IPS-20b (cell line): Measurements from ENCODE around the gene HERPUD2.

Experiments used
- H3K27ac ChIP-seq: one replicate; pipeline ENCODE4 v1.5.1; 2013; ENCODE audit warnings: low read length
- H3K27me3 ChIP-seq: 2 replicates; pipeline ENCODE4 v1.6.1; 2013; ENCODE audit warnings: mild to moderate bottlenecking, low read length, inconsistent platforms; ENCODE audit not compliant: insufficient read depth
- H3K36me3 ChIP-seq: 2 replicates; pipeline ENCODE4 v1.6.1; 2013; ENCODE audit warnings: low read depth, mild to moderate bottlenecking, inconsistent platforms, low read length, moderate library complexity; ENCODE audit not compliant: insufficient read depth
- H3K4me1 ChIP-seq: 2 replicates; pipeline ENCODE4 v1.6.1; 2013; ENCODE audit warnings: mild to moderate bottlenecking, control low read depth, inconsistent platforms, low read length, moderate library complexity; ENCODE audit not compliant: insufficient read depth
- H3K4me3 ChIP-seq: 2 replicates; pipeline ENCODE4 v1.5.1; 2013; ENCODE audit warnings: mild to moderate bottlenecking, low read length, inconsistent platforms
- H3K9ac ChIP-seq: 2 replicates; pipeline ENCODE4 v1.6.1; 2013; ENCODE audit warnings: low read depth, mild to moderate bottlenecking, inconsistent platforms, low read length, moderate library complexity
- H3K9me3 ChIP-seq: 2 replicates; pipeline ENCODE4 v1.6.1; 2013; ENCODE audit warnings: mild to moderate bottlenecking, low read depth, low read length, inconsistent platforms; ENCODE audit not compliant: insufficient read depth

The HERPUD2 gene

DNA sequence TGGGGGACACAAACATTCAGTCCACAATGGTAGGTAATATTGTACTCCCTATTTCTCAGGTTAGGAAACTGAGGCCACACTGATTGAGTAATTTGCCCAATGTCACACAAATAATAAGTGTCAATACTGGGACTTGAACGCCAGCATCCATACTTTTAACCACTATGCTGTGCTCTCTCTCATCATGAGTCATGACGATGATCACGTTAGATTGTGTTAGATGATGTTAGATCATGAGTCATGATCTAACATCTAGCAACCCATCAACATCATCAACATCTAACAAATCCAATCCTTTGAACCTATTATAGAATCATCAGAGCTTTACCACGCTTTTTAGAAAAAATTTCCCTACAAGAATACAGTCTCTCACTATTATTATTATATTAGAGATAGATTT, 28.1 kb upstream of the HERPUD2 start:
- no peak overlapping the region for H3K27ac ChIP-seq
- no peaks in the 10 kb centered on the region for H3K27me3 ChIP-seq
- H3K4me3 ChIP-seq = no peak overlapping the region
- H3K4me1 ChIP-seq = no peaks in the 10 kb centered on the region
- no peaks in the 10 kb centered on the region for H3K9me3 ChIP-seq
- H3K36me3 ChIP-seq = no peaks in the 10 kb centered on the region
- no peak overlapping the region for H3K9ac ChIP-seq

DNA sequence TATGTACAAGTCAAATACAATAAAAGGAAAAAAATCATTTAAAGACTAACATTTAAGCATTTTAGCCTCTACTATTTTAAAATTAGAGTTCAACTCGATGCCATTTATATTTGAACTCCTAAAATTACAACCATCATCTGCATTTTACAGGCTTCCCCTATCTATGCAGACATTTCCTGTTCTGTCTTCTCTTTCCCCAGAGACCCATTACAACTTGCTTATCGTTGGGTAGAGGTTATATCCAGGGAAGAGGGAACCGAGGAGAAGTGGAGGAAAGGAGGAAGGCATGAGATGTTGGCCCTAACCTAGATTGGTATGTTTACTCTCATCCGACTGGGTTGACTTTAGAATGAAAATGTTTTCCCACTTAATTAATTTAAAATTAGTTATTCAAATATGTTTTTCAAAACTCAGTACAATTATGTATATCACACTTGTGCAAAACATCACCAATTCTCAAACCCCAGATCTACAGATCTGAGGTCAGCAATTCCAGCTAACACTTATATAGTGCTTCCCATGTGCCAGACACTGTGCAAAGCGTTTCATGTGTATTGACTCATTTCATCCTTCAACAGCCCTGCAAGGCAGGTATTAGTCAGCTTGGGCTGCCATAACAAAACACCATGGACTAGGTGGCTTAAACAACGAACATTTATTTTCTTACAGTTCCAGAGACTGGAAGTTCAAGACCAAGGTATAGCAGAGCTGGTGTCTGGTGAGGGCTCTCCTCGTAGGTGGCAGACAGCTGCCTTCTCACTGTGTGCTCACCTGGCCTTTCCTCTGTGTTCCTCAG, 27.3 kb upstream of the HERPUD2 start:
- Histone ChIP-seq H3K27me3 (no peaks in the 10 kb centered on the region), H3K9me3 (no peaks in the 10 kb centered on the region), H3K9ac (no peak overlapping the region), H3K4me1 (no peaks in the 10 kb centered on the region), H3K27ac (no peak overlapping the region), H3K4me3 (no peak overlapping the region), H3K36me3 (no peaks in the 10 kb centered on the region)

DNA sequence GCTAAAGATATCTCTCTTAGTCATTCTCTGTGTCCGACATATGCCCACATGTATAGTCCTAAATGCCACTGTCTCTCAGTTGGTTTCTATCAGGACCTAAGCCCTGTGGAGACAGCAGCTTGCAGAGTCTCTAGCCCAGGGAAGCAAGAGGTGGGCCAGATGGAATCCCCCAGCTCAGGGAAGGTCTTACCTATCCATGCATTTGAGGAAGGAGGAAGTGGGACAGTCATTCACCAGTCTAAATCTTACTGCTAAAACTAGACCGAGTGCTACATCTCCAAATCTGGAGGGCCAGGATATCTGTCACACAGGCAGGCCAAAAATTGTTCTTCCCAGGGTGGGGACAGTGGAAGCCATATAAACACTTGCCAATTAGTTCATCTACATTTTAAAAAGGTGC, 26.4 kb upstream of the HERPUD2 start:
- no peak overlapping the region for H3K9ac ChIP-seq
- H3K4me3 ChIP-seq = no peak overlapping the region
- H3K27me3 ChIP-seq = no peaks in the 10 kb centered on the region
- H3K9me3 ChIP-seq = no peaks in the 10 kb centered on the region
- no peaks in the 10 kb centered on the region for H3K36me3 ChIP-seq
- H3K4me1 ChIP-seq = no peaks in the 10 kb centered on the region
- no peak overlapping the region for H3K27ac ChIP-seq

DNA sequence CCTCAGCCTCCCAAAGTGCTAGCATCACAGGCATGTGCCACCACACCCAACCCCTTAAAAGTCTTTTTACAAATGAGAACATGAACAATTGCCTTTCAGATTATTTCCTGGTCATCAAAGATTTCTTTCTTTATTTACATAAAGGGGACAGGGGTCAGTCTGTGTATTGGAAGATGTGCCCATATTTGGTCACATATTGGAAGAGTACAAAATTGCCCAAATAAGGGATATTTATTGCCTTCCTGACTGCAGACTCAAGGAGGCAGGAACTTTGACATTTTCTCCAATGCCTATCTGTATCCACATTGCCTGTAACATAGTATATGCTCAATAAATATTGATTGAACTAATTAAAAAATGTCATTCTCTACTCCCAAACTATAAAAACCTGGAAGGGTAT, 25.9 kb upstream of the HERPUD2 start:
- Histone ChIP-seq H3K9me3 (no peaks in the 10 kb centered on the region), H3K27ac (no peak overlapping the region), H3K36me3 (no peaks in the 10 kb centered on the region), H3K4me3 (no peak overlapping the region), H3K27me3 (no peaks in the 10 kb centered on the region), H3K9ac (no peak overlapping the region), H3K4me1 (no peaks in the 10 kb centered on the region)

DNA sequence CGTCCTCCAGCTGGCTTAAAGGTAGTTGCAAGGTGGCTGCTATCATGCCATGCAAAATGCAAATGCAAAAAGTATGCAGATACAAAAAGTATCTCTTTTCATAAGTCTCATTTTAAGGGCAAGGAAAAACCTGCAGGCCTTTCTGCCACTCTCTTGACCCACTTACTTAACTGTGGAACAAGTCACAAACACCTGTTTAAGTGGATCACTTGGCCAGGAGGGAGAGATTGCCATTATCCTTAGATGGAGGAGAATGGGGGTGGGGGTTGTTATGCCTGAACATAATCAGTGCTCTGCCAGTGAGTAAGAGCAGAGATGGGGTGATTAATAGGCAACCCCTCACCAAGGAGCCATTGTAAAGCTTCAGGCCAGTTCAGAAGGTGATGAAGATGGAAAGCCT, 25.1 kb upstream of the HERPUD2 start:
- H3K36me3 ChIP-seq = no peaks in the 10 kb centered on the region
- H3K9me3 ChIP-seq = no peaks in the 10 kb centered on the region
- no peaks in the 10 kb centered on the region for H3K27me3 ChIP-seq
- no peak overlapping the region for H3K9ac ChIP-seq
- no peak overlapping the region for H3K27ac ChIP-seq
- H3K4me3 ChIP-seq = no peak overlapping the region
- H3K4me1 ChIP-seq = no peaks in the 10 kb centered on the region

DNA sequence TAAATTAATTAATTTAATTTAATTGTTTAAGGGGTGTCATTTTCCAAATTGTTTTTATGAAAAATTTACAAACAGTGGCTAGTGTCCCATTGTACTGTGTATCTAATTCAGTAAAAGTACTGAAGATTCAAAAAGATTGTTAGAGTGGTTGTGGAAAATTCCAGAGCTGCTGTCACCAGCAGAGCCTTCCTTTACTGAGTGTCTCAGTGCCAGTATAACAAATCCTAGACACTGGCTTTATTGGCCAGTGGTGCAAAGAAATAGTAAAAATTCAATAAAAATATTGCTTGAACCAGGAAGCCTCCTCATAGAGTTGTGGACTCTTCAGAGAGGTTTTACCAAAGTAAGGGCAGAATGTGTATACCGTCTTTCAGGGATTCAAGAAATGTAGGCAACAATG, 23.1 kb upstream of the HERPUD2 start:
- Histone ChIP-seq H3K9ac (no peak overlapping the region), H3K4me3 (no peak overlapping the region), H3K27ac (no peak overlapping the region), H3K4me1 (no peaks in the 10 kb centered on the region), H3K9me3 (no peaks in the 10 kb centered on the region), H3K36me3 (no peaks in the 10 kb centered on the region), H3K27me3 (no peaks in the 10 kb centered on the region)

DNA sequence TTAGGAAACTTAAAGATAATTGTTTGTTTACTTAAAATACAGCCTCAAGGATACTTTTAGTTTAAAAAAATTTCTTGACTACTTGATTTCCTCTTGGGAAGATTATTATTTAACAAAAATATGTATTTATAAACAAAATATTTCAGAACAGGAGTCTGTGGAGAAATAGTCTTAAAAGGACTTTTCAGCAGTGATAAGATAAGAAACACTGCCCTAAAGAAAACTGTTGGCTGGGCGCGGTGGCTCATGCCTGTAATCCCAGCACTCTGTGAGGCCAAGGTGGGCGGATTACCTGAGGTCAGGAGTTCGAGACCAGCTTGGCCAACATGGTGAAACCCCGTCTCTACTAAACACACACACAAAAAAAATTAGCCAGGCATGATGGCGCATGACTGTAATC, 22.6 kb upstream of the HERPUD2 start:
- H3K36me3 ChIP-seq = no peaks in the 10 kb centered on the region
- no peaks in the 10 kb centered on the region for H3K27me3 ChIP-seq
- no peak overlapping the region for H3K4me3 ChIP-seq
- no peaks in the 10 kb centered on the region for H3K9me3 ChIP-seq
- no peak overlapping the region for H3K27ac ChIP-seq
- H3K4me1 ChIP-seq = no peaks in the 10 kb centered on the region
- H3K9ac ChIP-seq = no peak overlapping the region

DNA sequence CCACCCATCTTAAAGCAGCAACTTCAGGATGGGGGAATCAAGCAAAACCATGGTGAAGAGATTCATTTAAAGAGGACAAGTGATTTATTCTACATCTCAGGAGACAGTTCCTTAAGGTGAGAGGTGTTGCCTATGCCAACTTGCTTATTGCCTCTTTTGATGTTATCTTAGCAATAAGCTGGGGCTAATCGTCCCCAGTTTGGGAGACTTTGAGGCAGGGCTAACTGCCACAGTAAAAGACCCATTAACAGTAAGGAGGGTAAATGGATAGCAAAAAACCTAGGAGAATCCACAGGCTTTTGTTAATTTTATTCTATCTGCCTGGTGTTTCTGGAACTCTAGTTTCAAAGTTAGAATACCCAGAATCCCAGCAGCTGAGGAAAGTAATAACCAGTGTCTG, 22.1 kb upstream of the HERPUD2 start:
- Histone ChIP-seq H3K9me3 (no peaks in the 10 kb centered on the region), H3K36me3 (no peaks in the 10 kb centered on the region), H3K27me3 (no peaks in the 10 kb centered on the region), H3K27ac (no peak overlapping the region), H3K4me1 (no peaks in the 10 kb centered on the region), H3K9ac (no peak overlapping the region), H3K4me3 (no peak overlapping the region)

DNA sequence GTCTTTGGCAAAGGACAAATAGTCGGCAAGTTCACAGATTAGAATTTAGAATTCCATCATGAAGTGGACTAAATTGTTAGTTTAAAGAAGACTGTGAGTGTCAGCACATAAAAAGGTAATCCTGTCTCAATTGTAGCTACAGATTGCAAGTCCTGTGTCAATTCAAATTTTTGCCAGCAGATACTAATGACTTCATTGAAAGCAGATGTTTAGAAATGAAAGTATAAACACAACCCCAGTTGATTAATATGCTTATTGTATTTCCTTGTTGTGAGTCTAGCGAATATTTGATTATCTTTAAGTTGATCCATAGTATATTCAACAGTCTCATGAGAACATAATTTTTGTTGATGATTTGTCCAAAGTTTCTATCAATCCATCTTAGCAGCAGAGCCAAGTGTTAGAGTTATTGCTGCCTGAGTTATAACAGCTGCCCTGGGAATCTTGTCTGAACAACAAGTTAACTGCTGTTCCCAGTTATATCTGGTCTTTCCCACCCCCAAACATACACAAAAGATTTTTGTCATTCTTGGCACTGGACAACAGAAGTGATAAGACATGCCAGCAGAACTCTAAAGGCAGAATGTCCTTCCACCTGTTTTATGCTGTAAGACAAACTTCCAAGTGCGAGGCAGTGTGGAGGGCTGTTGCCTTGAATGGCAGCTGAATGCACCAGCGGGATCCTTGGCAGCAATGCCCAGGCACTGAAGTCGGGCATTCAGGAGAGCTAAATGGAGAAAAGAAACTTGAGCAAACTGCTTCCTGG, 21.3 kb upstream of the HERPUD2 start:
- no peak overlapping the region for H3K4me3 ChIP-seq
- no peaks in the 10 kb centered on the region for H3K4me1 ChIP-seq

DNA sequence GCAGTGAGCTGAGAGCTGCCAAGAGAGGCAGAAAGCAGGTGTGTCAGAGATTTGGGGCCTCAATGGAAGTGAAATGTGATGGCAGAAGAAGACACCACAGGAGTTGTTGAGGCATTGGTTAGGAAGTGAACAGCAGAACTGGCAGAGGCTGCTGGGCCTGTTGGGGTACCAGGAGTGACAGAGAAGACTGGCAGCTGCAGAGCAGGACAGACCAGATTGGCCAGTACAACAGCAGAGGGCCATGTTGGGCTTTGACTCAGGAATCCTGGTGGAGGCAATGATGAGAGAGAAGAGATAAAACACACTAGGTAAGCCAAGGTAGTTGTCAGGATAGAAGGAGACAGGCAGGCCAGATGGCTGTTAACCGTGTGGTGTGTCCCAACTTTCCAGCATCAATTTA, 19.9 kb upstream of the HERPUD2 start:
- Histone ChIP-seq H3K36me3 (no peaks in the 10 kb centered on the region), H3K27me3 (no peaks in the 10 kb centered on the region), H3K9ac (no peak overlapping the region), H3K27ac (no peak overlapping the region), H3K9me3 (no peaks in the 10 kb centered on the region), H3K4me1 (0 out of 2 replicates have a peak, but pooled peaks cover 2% of the 10 kb centered on the region), H3K4me3 (no peak overlapping the region)

More for the DNA sequence above, 21.3 kb upstream of the HERPUD2 start:
- Histone ChIP-seq H3K27me3 (no peaks in the 10 kb centered on the region), H3K36me3 (no peaks in the 10 kb centered on the region), H3K9me3 (no peaks in the 10 kb centered on the region), H3K27ac (no peak overlapping the region), H3K9ac (no peak overlapping the region)

DNA sequence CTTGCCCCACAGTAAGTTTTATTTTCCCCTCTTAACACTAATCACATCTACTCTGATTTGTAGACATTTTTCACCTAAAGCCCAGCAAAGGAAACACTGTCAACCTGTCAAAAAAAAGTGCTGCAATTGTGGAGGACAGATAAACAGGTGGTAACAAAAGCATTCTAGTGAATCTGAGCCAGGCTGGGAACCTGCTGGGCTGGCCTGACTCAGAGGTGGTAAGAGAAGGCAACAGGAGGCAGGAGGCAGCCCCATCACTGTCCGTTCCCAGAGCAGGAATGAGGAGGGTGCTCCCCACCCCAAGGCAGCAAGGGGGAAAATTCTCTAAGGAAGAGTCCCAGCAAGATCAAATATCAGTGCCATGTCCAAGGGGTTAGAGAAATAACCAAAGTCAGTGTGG, 19.5 kb upstream of the HERPUD2 start:
- Histone ChIP-seq H3K4me1 (0 out of 2 replicates have a peak, but pooled peaks cover 2% of the 10 kb centered on the region), H3K36me3 (no peaks in the 10 kb centered on the region), H3K4me3 (no peak overlapping the region), H3K27ac (no peak overlapping the region), H3K27me3 (no peaks in the 10 kb centered on the region), H3K9me3 (no peaks in the 10 kb centered on the region), H3K9ac (no peak overlapping the region)
